T-cell (primary cell): ENCODE measurements around the gene CHST14. TPM values are rescaled to one million over a fixed set of nuclear protein-coding genes. Genes with fewer than 3 reads are reported as not detected.
A peak's percentile ranks its signal among the peaks of the same experiment; 100 is the strongest.

ENCODE experiments used
- ATAC-seq, 4 experiments: fragments of 200-7000 bp in 3 of 4; fragments of 150-1000 bp in 1 of 4; cut with Tn5 transposase; replicated peaks in 1 of 4; 1 replicate in 3 of 4; 2 replicates in 1 of 4; pipeline ENCODE4 v1.10.0; 2021; ENCODE audit warnings: moderate library complexity in 3 of 4, mild to moderate bottlenecking in 2 of 4, moderate number of reproducible peaks in 1 of 4
- CTCF ChIA-PET, 2 donors: fragments of 300-600 bp; sonication (Branson Sonifier 250); formaldehyde crosslinking; loops; one replicate each; lab custom pipeline; 2022; ENCODE audit warnings: antibody characterized with exemption in 2 of 2; lab: Charles Lee
- POLR2A ChIA-PET, 2 donors: fragments of 300-600 bp; sonication (Branson Sonifier 250); formaldehyde crosslinking; loops; one replicate each; lab custom pipeline; 2022; ENCODE audit warnings: antibody characterized with exemption in 2 of 2; lab: Charles Lee
- DNase-seq, 35 experiments: peaks; one replicate each; pipeline versions ENCODE4 v3.0.0 to v3.0.0-alpha.2; 2013 to 2023
- H3K27ac ChIP-seq: one replicate; pipeline ENCODE4 v1.5.1; 2013; ENCODE audit warnings: low read length
- H3K27me3 ChIP-seq, 2 experiments: replicated peaks in 1 of 2; 1 replicate in 1 of 2; 2 replicates in 1 of 2; pipeline versions ENCODE4 v1.6.1 to v1.7.0; 2013; ENCODE audit warnings: low read length in 1 of 2, mixed read lengths in 1 of 2; ENCODE audit not compliant: control insufficient read depth in 2 of 2, insufficient read depth in 2 of 2; ENCODE audit errors: extremely low read depth in 1 of 2
- H3K36me3 ChIP-seq, 2 donors: 1 replicate in 1 of 2; 2 replicates in 1 of 2; pipeline versions ENCODE4 v1.6.1 to v1.7.0; 2013; ENCODE audit warnings: low read length in 1 of 2; ENCODE audit not compliant: control insufficient read depth in 2 of 2, insufficient read depth in 1 of 2; ENCODE audit errors: extremely low read depth in 1 of 2
- H3K4me1 ChIP-seq, 2 experiments: 1 replicate in 1 of 2; 2 replicates in 1 of 2; pipeline versions ENCODE4 v1.6.1 to v1.7.0; 2013; ENCODE audit warnings: low read length in 2 of 2, mixed read lengths in 1 of 2; ENCODE audit not compliant: insufficient read depth in 2 of 2, control insufficient read depth in 1 of 2; ENCODE audit errors: extremely low read depth in 1 of 2
- H3K4me3 ChIP-seq, 2 donors: 1 replicate in 1 of 2; 2 replicates in 1 of 2; pipeline versions ENCODE4 v1.5.1 to v1.7.0; 2013; ENCODE audit warnings: mild to moderate bottlenecking in 2 of 2, low read length in 1 of 2, moderate library complexity in 1 of 2; ENCODE audit not compliant: control insufficient read depth in 1 of 2; ENCODE audit errors: extremely low read depth in 1 of 2
- H3K9me3 ChIP-seq: 2 replicates; pipeline ENCODE4 v1.7.0; 2013
- H3K27ac Mint-ChIP-seq, 2 donors: one replicate each; pipeline ENCODE4 v1.8.0; 2020 to 2021; ENCODE audit warnings: mild to moderate bottlenecking in 2 of 2, mixed read lengths in 2 of 2
- H3K27me3 Mint-ChIP-seq, 2 donors: one replicate each; pipeline ENCODE4 v1.8.0; 2021 to 2022; ENCODE audit warnings: mixed read lengths in 2 of 2
- H3K36me3 Mint-ChIP-seq: one replicate; pipeline ENCODE4 v1.8.0; 2021; ENCODE audit warnings: mixed read lengths
- H3K4me1 Mint-ChIP-seq, 3 donors: one replicate each; pipeline ENCODE4 v1.8.0; 2020 to 2022; ENCODE audit warnings: mixed read lengths in 3 of 3, mild to moderate bottlenecking in 1 of 3
- H3K4me3 Mint-ChIP-seq, 3 donors: one replicate each; pipeline ENCODE4 v1.8.0; 2020 to 2022; ENCODE audit warnings: mild to moderate bottlenecking in 3 of 3, mixed read lengths in 3 of 3, moderate library complexity in 3 of 3
- H3K9me3 Mint-ChIP-seq, 3 donors: one replicate each; pipeline ENCODE4 v1.8.0; 2020 to 2022; ENCODE audit warnings: mixed read lengths in 3 of 3
- WGBS: methylation state at CpG from one replicate; pipeline ENCODE4 v1.1.5; 2013; ENCODE audit warnings: missing lambda C conversion rate; ENCODE audit not compliant: insufficient coverage; 5-methylcytosine and 5-hydroxymethylcytosine counted together
- total RNA-seq, 35 experiments: library from RNA in 6 of 35; stranded (reverse) in 6 of 35; fragments of 120-200 nt in 1 of 35; gene quantifications; one replicate each; pipeline versions ENCODE4 v1.2.1 to v1.2.4 and lab custom pipeline; 2013 to 2026

The CHST14 gene
- total RNA-seq, 5 donors from 2014 or later (not counting 1 experiment from before 2014, with no cell fraction given) = 5.8 to 13.3 (median 9.9) TPM

DNA sequence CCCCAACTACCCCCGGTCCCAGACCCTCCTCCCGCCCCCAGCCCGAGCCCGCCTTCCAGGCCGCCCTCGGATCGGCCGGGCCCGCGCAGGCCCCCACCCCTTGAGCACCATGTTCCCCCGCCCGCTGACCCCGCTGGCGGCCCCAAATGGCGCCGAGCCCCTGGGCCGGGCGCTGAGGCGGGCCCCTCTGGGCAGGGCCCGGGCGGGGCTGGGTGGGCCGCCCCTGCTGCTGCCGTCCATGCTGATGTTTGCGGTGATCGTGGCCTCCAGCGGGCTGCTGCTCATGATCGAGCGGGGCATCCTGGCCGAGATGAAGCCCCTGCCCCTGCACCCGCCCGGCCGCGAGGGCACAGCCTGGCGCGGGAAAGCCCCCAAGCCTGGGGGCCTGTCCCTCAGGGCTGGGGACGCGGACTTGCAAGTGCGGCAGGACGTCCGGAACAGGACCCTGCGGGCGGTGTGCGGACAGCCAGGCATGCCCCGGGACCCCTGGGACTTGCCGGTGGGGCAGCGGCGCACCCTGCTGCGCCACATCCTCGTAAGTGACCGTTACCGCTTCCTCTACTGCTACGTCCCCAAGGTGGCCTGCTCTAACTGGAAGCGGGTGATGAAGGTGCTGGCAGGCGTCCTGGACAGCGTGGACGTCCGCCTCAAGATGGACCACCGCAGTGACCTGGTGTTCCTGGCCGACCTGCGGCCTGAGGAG, 472 bp downstream of the CHST14 start:
- Histone ChIP-seq H3K4me1 (peaks cover 2 to 32% of the 10 kb centered on the region in 2 experiments), H3K27ac (peak overlapping the region; percentile 52), H3K9me3 (no peaks in the 10 kb centered on the region), H3K36me3 (peaks cover 3 to 5% of the 10 kb centered on the region in 2 donors), H3K4me3 (peak overlapping the region; percentile 74 to 78), H3K27me3 (no peaks in the 10 kb centered on the region)
- peak overlapping the region; percentile 83 to 87 (median 85) for H3K4me3 Mint-ChIP-seq
- H3K4me1 Mint-ChIP-seq = peaks cover 26 to 30% (median 30%) of the 10 kb centered on the region in 3 donors
- peak in 9 of 35 experiments; percentile 6 to 41 (median 18) for DNase-seq
- peak overlapping the region; percentile 79 to 90 for H3K27ac Mint-ChIP-seq
- H3K36me3 Mint-ChIP-seq = peaks cover 4% of the 10 kb centered on the region
- ChIA-PET POLR2A (no interaction called here), CTCF (no interaction called here)
- ATAC-seq = peak; percentile 44 to 55 (median 48)
- H3K27me3 Mint-ChIP-seq = no peaks in the 10 kb centered on the region
- 0% methylated on average over 51 of the region's 60 CpGs for WGBS
- H3K9me3 Mint-ChIP-seq = no peaks in the 10 kb centered on the region

DNA sequence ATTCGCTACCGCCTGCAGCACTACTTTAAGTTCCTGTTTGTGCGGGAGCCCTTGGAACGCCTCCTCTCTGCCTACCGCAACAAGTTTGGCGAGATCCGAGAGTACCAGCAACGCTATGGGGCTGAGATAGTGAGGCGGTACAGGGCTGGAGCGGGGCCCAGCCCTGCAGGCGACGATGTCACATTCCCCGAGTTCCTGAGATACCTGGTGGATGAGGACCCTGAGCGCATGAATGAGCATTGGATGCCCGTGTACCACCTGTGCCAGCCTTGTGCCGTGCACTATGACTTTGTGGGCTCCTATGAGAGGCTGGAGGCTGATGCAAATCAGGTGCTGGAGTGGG, 995 bp downstream of the CHST14 start:
- CTCF ChIA-PET = no interaction called here
- Mint-ChIP-seq H3K36me3 (peaks cover under 1% of the 10 kb centered on the region), H3K27ac (peak overlapping the region; percentile 79 to 90), H3K27me3 (no peaks in the 10 kb centered on the region), H3K9me3 (no peaks in the 10 kb centered on the region), H3K4me3 (peak overlapping the region; percentile 83 to 87 (median 85)), H3K4me1 (peaks cover 21 to 27% (median 26%) of the 10 kb centered on the region in 3 donors)
- DNase-seq (peak in 4 of 35 experiments; percentile 8 to 22 (median 14)), ATAC-seq (peak; percentile 15 to 39 (median 32))
- Histone ChIP-seq H3K9me3 (no peaks in the 10 kb centered on the region), H3K4me1 (peaks cover 0 to 26% of the 10 kb centered on the region in 2 experiments), H3K27me3 (no peaks in the 10 kb centered on the region), H3K27ac (peak overlapping the region; percentile 52), H3K4me3 (peak overlapping the region; percentile 74 to 78), H3K36me3 (peaks cover 3% of the 10 kb centered on the region in 2 donors)
- WGBS = 16% methylated on average over 13 of the region's 16 CpGs
- POLR2A ChIA-PET = no interaction called here

DNA sequence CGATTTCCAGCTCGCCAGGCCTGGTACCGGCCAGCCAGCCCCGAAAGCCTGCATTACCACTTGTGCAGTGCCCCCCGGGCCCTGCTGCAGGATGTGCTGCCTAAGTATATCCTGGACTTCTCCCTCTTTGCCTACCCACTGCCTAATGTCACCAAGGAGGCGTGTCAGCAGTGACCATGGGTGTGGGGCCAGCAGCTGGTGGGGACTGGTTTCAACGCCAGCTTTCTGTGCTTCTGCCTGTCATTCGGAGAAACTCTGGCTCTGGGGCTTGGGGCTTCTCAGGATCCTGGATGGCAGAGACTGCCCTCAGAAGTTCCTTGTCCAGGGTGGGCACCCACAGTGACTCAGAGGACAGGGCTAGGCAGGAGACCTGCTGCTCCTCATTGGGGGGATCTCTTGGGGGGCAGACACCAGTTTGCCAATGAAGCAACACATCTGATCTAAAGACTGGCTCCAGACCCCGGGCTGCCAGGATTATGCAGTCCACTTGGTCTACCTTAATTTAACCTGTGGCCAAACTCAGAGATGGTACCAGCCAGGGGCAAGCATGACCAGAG, 1.5 kb downstream of the CHST14 start:
- POLR2A ChIA-PET = no interaction called here
- no peak for ATAC-seq
- peak overlapping the region; percentile 79 to 90 for H3K27ac Mint-ChIP-seq

DNA sequence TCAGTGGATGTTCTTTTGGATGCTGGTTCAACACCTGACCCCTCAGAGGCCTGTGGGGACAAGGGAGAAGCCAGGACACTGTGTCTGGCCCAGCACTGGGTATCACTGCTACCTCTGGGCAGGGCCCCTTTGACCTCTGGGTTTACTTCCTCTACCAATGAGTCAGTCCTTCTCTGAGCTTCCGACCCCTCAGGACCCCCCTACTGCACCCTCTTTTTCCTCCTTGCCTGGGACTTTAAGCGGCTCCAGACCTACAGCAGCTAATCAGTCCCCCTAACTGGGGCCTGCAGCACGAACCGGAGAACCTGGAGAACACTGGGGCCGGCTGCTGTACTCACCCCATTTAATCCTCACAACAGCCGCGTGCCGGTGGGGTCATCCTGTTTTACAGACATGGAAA, 3.8 kb downstream of the CHST14 start:
- Histone ChIP-seq H3K27me3 (no peaks in the 10 kb centered on the region), H3K4me1 (peaks cover 0 to 23% of the 10 kb centered on the region in 2 experiments), H3K4me3 (no peak overlapping the region), H3K9me3 (no peaks in the 10 kb centered on the region), H3K27ac (no peak overlapping the region), H3K36me3 (no peaks in the 10 kb centered on the region)
- no peak overlapping the region for H3K4me3 Mint-ChIP-seq
- no peaks in the 10 kb centered on the region for H3K36me3 Mint-ChIP-seq
- no peaks in the 10 kb centered on the region for H3K9me3 Mint-ChIP-seq
- ChIA-PET CTCF (no interaction called here), POLR2A (no interaction called here)
- no peak overlapping the region for H3K27ac Mint-ChIP-seq
- no peaks in the 10 kb centered on the region for H3K27me3 Mint-ChIP-seq
- H3K4me1 Mint-ChIP-seq = peaks cover 13 to 22% (median 18%) of the 10 kb centered on the region in 3 donors
- DNase-seq (no peak), ATAC-seq (no peak)
- 100% methylated on average over 3 of the region's 8 CpGs for WGBS

More for the DNA sequence above, 1.5 kb downstream of the CHST14 start:
- CTCF ChIA-PET = no interaction called here
- Mint-ChIP-seq H3K4me1 (peaks cover 17 to 22% (median 22%) of the 10 kb centered on the region in 3 donors), H3K4me3 (peak overlapping the region; percentile 83 to 87 (median 85)), H3K9me3 (no peaks in the 10 kb centered on the region), H3K36me3 (no peaks in the 10 kb centered on the region), H3K27me3 (no peaks in the 10 kb centered on the region)
- Histone ChIP-seq H3K9me3 (no peaks in the 10 kb centered on the region), H3K4me1 (peaks cover 0 to 23% of the 10 kb centered on the region in 2 experiments), H3K36me3 (peaks cover 0 to 3% of the 10 kb centered on the region in 2 donors), H3K27me3 (no peaks in the 10 kb centered on the region), H3K4me3 (peak overlapping the region; percentile 74 to 78), H3K27ac (no peak overlapping the region)
- WGBS = 84% methylated on average over 7 of the region's 9 CpGs
- DNase-seq = no peak

DNA sequence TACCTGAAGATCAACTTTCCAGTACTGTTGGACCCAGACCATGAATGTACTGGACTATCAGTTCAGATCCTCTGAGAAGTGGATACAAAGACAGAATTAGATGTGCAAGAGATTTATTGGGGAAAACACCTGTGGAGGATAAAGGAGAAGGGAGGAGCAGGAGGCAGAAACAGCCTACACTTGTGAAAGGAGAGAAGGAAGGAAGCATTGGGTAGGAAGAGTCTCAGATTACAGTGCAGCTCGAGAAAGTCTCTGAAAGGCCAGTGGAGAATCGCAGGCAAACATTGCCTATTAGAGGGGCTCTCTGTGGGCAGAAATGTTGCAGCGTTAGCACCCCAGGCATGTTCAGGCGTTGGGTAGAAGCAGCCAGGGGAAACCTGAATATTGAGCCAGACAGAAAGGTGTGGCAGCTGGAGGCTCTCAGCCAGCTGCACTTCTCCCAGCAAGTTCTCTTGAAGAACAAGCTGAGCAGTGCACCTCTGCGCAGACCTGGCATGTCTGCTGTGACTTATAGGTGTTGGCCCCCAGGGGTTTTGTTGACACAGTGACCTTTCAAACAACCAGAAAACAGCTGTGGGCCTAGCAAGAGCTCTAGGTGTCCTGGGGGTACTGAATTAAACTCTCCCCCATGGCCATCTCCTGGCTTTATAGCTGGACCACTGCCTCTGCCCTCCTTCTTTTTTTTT, 7.0 kb downstream of the CHST14 start:
- H3K27me3 Mint-ChIP-seq = peaks cover 0 to 3% of the 10 kb centered on the region in 2 donors
- no peak overlapping the region for H3K27ac ChIP-seq
- CTCF ChIA-PET = interaction anchor here (0.6 to 0.7 kb wide), 3 partner anchors 46 to 1604 kb away, joined by 3 to 7 read pairs (median 4); no protein-coding TSS in a partner anchor
- POLR2A ChIA-PET = no interaction called here
- H3K9me3 Mint-ChIP-seq = no peaks in the 10 kb centered on the region
- no peaks in the 10 kb centered on the region for H3K9me3 ChIP-seq
- H3K36me3 Mint-ChIP-seq = no peaks in the 10 kb centered on the region
- no peak overlapping the region for H3K4me3 Mint-ChIP-seq
- H3K27ac Mint-ChIP-seq = no peak overlapping the region
- DNase-seq (no peak), ATAC-seq (no peak)
- peaks cover 0 to 2% of the 10 kb centered on the region in 2 experiments for H3K27me3 ChIP-seq
- H3K4me1 Mint-ChIP-seq = peaks cover 2 to 5% (median 2%) of the 10 kb centered on the region in 3 donors
- H3K4me3 ChIP-seq = no peak overlapping the region
- no peaks in the 10 kb centered on the region for H3K36me3 ChIP-seq
- peaks cover 0 to under 1% of the 10 kb centered on the region in 2 experiments for H3K4me1 ChIP-seq
- 79% methylated on average over 5 of the region's 5 CpGs for WGBS

DNA sequence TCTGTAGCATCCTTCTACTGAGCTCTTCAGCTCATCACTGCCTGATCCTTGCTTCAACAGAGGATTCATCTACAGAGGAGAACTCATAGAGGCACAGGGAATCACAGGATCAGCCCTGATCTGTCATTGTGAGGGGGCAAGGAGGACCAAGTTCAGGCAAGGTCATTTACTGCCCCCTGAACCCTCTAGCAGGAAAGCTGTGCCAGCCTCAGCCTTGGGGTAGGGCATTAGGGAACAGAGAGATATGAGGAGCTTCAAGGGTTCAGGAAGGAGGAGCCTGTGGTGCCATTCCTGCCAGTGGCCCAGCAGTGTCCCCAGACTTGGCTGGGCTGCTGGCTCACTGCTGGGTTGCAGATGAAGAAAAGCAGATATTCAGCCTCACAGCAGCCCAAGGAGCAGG, 8.2 kb downstream of the CHST14 start:
- Histone ChIP-seq H3K9me3 (no peaks in the 10 kb centered on the region), H3K36me3 (no peaks in the 10 kb centered on the region), H3K4me1 (no peaks in the 10 kb centered on the region), H3K4me3 (no peak overlapping the region), H3K27ac (no peak overlapping the region), H3K27me3 (peaks cover 0 to 4% of the 10 kb centered on the region in 2 experiments)
- CTCF ChIA-PET = no interaction called here
- Mint-ChIP-seq H3K27me3 (peaks cover 0 to 3% of the 10 kb centered on the region in 2 donors), H3K27ac (no peak overlapping the region), H3K4me1 (no peaks in the 10 kb centered on the region), H3K4me3 (no peak overlapping the region), H3K9me3 (no peaks in the 10 kb centered on the region), H3K36me3 (no peaks in the 10 kb centered on the region)
- POLR2A ChIA-PET = no interaction called here
- DNase-seq (no peak), ATAC-seq (no peak)
